Mesenchymal stem cell (in vitro differentiated cells and primary cell): Measurements from ENCODE around the gene GPBAR1.
A peak's percentile ranks its signal among the peaks of the same experiment; 100 is the strongest.

Source experiments
- DNase-seq: peaks from one replicate; pipeline ENCODE4 v3.0.0-alpha.2; 2013
- H2AFZ ChIP-seq: one replicate; pipeline ENCODE4 v1.6.1; 2013; ENCODE audit warnings: low read depth, mild to moderate bottlenecking, control low read depth, inconsistent platforms, low read length, moderate library complexity
- H2AK5ac ChIP-seq: 2 replicates; pipeline ENCODE4 v1.6.1; 2013; ENCODE audit warnings: low read length, moderate library complexity, mild to moderate bottlenecking, inconsistent platforms; ENCODE audit not compliant: severe bottlenecking
- H2BK120ac ChIP-seq: one replicate; pipeline ENCODE4 v1.6.1; 2013; ENCODE audit warnings: low read depth, mild to moderate bottlenecking, inconsistent platforms, low read length, moderate library complexity
- H2BK12ac ChIP-seq, 2 experiments: one replicate each; pipeline ENCODE4 v1.6.1; 2013; ENCODE audit warnings: inconsistent platforms in 2 of 2, low read length in 2 of 2, mild to moderate bottlenecking in 2 of 2, moderate library complexity in 2 of 2, control low read depth in 1 of 2
- H2BK15ac ChIP-seq: one replicate; pipeline ENCODE4 v1.6.1; 2013; ENCODE audit warnings: mild to moderate bottlenecking, low read depth, inconsistent platforms; ENCODE audit not compliant: poor library complexity, severe bottlenecking
- H2BK5ac ChIP-seq: 2 replicates; pipeline ENCODE4 v1.6.1; 2013; ENCODE audit warnings: low read depth, mild to moderate bottlenecking, low read length, control low read depth, inconsistent platforms; ENCODE audit not compliant: poor library complexity, severe bottlenecking
- H3K14ac ChIP-seq, 2 experiments: one replicate each; pipeline ENCODE4 v1.6.1; 2013; ENCODE audit warnings: inconsistent platforms in 2 of 2, low read length in 2 of 2, control low read depth in 1 of 2, mild to moderate bottlenecking in 1 of 2, moderate library complexity in 1 of 2
- H3K18ac ChIP-seq, 2 experiments: one replicate each; pipeline ENCODE4 v1.6.1; 2013; ENCODE audit warnings: inconsistent platforms in 2 of 2, low read length in 2 of 2, control low read depth in 1 of 2, low read depth in 1 of 2, mild to moderate bottlenecking in 1 of 2
- H3K23ac ChIP-seq, 2 experiments: one replicate each; pipeline ENCODE4 v1.6.1; 2013; ENCODE audit warnings: inconsistent platforms in 2 of 2, low read length in 2 of 2, mild to moderate bottlenecking in 2 of 2, moderate library complexity in 2 of 2, control low read depth in 1 of 2
- H3K27ac ChIP-seq: 2 replicates; pipeline ENCODE4 v1.5.1; 2013; ENCODE audit warnings: mild to moderate bottlenecking, moderate library complexity, low read length, control low read depth, inconsistent platforms; ENCODE audit not compliant: poor library complexity, severe bottlenecking
- H3K27me3 ChIP-seq, 2 experiments: 2 replicates each; pipeline versions ENCODE4 v1.6.1 to v1.7.0; 2013; ENCODE audit warnings: low read length in 2 of 2, mild to moderate bottlenecking in 2 of 2, moderate library complexity in 2 of 2, control low read depth in 1 of 2, inconsistent platforms in 1 of 2; ENCODE audit not compliant: control insufficient read depth in 1 of 2, insufficient read depth in 1 of 2
- H3K36me3 ChIP-seq, 2 experiments: 2 replicates each; pipeline versions ENCODE4 v1.6.1 to v1.7.0; 2013; ENCODE audit warnings: low read length in 2 of 2, control low read depth in 1 of 2, inconsistent platforms in 1 of 2, low read depth in 1 of 2, mild to moderate bottlenecking in 1 of 2; ENCODE audit not compliant: insufficient read depth in 2 of 2, control insufficient read depth in 1 of 2
- H3K4ac ChIP-seq, 2 experiments: one replicate each; pipeline ENCODE4 v1.6.1; 2013; ENCODE audit warnings: inconsistent platforms in 2 of 2, low read length in 2 of 2, mild to moderate bottlenecking in 2 of 2, moderate library complexity in 2 of 2, control low read depth in 1 of 2, low read depth in 1 of 2
- H3K4me1 ChIP-seq: 2 replicates; pipeline ENCODE4 v1.6.1; 2013; ENCODE audit warnings: low read depth, low read length, control low read depth; ENCODE audit not compliant: control insufficient read depth, insufficient read depth
- H3K4me2 ChIP-seq: 2 replicates; pipeline ENCODE4 v1.6.1; 2013; ENCODE audit warnings: low read length, mild to moderate bottlenecking, inconsistent platforms; ENCODE audit not compliant: poor library complexity, severe bottlenecking
- H3K4me3 ChIP-seq, 2 experiments: 2 replicates each; pipeline versions ENCODE4 v1.5.1 to v1.7.0; 2013; ENCODE audit warnings: low read length in 2 of 2, mild to moderate bottlenecking in 2 of 2, control low read depth in 1 of 2, low read depth in 1 of 2; ENCODE audit not compliant: insufficient read depth in 1 of 2
- H3K79me1 ChIP-seq: replicated peaks from 2 replicates; pipeline ENCODE4 v1.6.1; 2013; ENCODE audit warnings: mild to moderate bottlenecking, control low read depth, low read length, inconsistent platforms; ENCODE audit not compliant: poor library complexity, severe bottlenecking
- H3K9ac ChIP-seq: 2 replicates; pipeline ENCODE4 v1.7.0; 2013; ENCODE audit warnings: mild to moderate bottlenecking, low read length, moderate library complexity
- H3K9me3 ChIP-seq: 2 replicates; pipeline ENCODE4 v1.7.0; 2013; ENCODE audit warnings: mild to moderate bottlenecking, low read length; ENCODE audit not compliant: control insufficient read depth
- H4K8ac ChIP-seq: one replicate; pipeline ENCODE4 v1.6.1; 2013; ENCODE audit warnings: inconsistent platforms, mild to moderate bottlenecking, low read length, moderate library complexity
- H4K91ac ChIP-seq: one replicate; pipeline ENCODE4 v1.6.1; 2013; ENCODE audit warnings: mild to moderate bottlenecking, low read length, inconsistent platforms
- WGBS: methylation state at CpG from one replicate; pipeline ENCODE4 v1.1.7; 2013; ENCODE audit warnings: mixed read lengths; 5-methylcytosine and 5-hydroxymethylcytosine counted together

The GPBAR1 gene

DNA sequence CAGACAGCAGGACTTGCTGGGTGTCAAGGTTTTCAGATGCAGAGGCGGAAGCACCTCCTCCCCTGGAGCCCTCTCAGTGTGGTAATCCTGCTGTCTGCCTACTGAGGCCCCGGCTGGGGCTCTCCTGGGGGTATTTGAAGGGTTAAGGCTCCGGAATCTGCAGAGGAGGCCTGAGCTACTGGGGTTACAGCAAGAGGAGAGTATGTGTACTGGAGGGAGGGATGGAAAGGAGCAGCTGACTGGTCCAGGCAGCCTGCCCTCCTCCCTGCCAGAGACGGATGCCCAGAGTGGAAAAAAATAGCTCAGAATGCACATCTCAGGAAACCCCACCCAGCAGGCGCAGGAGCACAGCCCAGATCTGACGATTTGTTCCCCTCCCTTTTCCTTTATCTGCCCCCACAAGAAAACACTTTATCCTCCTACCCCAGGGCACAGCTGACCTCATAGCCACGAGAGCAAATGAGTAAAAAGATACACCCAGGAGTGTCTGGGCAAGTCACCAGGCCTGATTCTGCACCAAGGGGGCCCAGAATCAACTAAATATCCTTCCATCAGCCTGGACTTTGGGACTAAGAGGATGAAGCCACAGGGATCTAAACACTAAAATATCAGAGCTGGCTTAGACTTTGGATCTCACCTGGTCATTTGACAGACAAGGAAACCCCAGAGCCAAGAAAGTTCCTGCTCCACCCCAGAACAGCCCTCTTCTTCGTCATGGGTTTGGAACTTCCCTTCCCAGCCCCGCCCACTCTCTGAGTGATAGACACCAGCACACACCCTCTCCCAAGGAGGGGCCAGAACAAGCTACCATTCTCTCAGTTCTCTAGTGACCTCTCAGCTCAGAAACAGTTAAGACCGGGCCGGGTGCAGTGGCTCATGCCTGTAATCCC is 26.0 kb downstream of the GPBAR1 start:
- Histone ChIP-seq H3K18ac (peak overlapping the region; percentile 79 to 88), H3K27ac (peak overlapping the region; percentile 97), H3K14ac (no peak overlapping the region), H3K79me1 (peaks cover 19% of the 10 kb centered on the region), H3K4me2 (peak overlapping the region; percentile 54), H2BK120ac (no peak overlapping the region), H4K91ac (peak overlapping the region; percentile 96), H2BK5ac (no peak overlapping the region), H3K9ac (peak overlapping the region; percentile 93), H3K4ac (peak overlapping the region; percentile 85 to 88), H2BK12ac (peak overlapping the region; percentile 29 to 93), H3K4me3 (peak overlapping the region in 1 of 2 experiments; percentile 84), H3K27me3 (no peaks in the 10 kb centered on the region), H3K4me1 (peaks cover 63% of the 10 kb centered on the region), H2AFZ (no peak overlapping the region), H3K23ac (no peak overlapping the region), H3K9me3 (no peaks in the 10 kb centered on the region), H2AK5ac (peak overlapping the region; percentile 97), H2BK15ac (peak overlapping the region; percentile 100), H4K8ac (peak overlapping the region; percentile 78), H3K36me3 (peaks cover under 1 to 18% of the 10 kb centered on the region in 2 experiments)
- DNase-seq: peak; percentile 98
- 5% methylated on average over 11 of the region's 11 CpGs for WGBS

- H3K4me1 ChIP-seq: peaks cover 44% of the 10 kb centered on the region
- no peak overlapping the region for H3K23ac ChIP-seq
- peak overlapping the region in 1 of 2 experiments; percentile 96 for H3K4me3 ChIP-seq
- no peak overlapping the region for H3K27ac ChIP-seq
- no peak overlapping the region for H2BK5ac ChIP-seq
- peak overlapping the region; percentile 38 for H3K4me2 ChIP-seq
- 32% methylated on average over 4 of the region's 6 CpGs for WGBS
- H2AK5ac ChIP-seq: peak overlapping the region; percentile 89
- H4K91ac ChIP-seq: peak overlapping the region; percentile 21
- peaks cover 0 to 5% of the 10 kb centered on the region in 2 experiments for H3K36me3 ChIP-seq
- H2BK12ac ChIP-seq: peak overlapping the region; percentile 38 to 46
- peak overlapping the region in 1 of 2 experiments; percentile 32 for H3K4ac ChIP-seq
- H2AFZ ChIP-seq: no peak overlapping the region
- peak overlapping the region; percentile 54 to 56 for H3K18ac ChIP-seq
- H4K8ac ChIP-seq: peak overlapping the region; percentile 48
- DNase-seq: peak; percentile 82
- H3K79me1 ChIP-seq: peaks cover 15% of the 10 kb centered on the region
- no peaks in the 10 kb centered on the region for H3K9me3 ChIP-seq
- no peak overlapping the region for H2BK120ac ChIP-seq
- H3K9ac ChIP-seq: peak overlapping the region; percentile 96
- H3K27me3 ChIP-seq: no peaks in the 10 kb centered on the region
- H3K14ac ChIP-seq: no peak overlapping the region
- no peak overlapping the region for H2BK15ac ChIP-seq
Observed at GRCh38 chr2:218289639-218290315, 29.0 kb downstream of the GPBAR1 start.

- no peak overlapping the region for H2BK120ac ChIP-seq
- H3K79me1 ChIP-seq: peaks cover 15% of the 10 kb centered on the region
- peaks cover 0 to 2% of the 10 kb centered on the region in 2 experiments for H3K36me3 ChIP-seq
- H3K23ac ChIP-seq: peak overlapping the region in 1 of 2 experiments; percentile 46
- H2AFZ ChIP-seq: no peak overlapping the region
- H2BK12ac ChIP-seq: peak overlapping the region; percentile 11 to 67
- H3K27me3 ChIP-seq: no peaks in the 10 kb centered on the region
- H3K4me1 ChIP-seq: peaks cover 39% of the 10 kb centered on the region
- no peak overlapping the region for H2BK5ac ChIP-seq
- DNase-seq: no peak
- no peaks in the 10 kb centered on the region for H3K9me3 ChIP-seq
- peak overlapping the region; percentile 13 for H2AK5ac ChIP-seq
- H4K91ac ChIP-seq: peak overlapping the region; percentile 18
- peak overlapping the region in 1 of 2 experiments; percentile 96 for H3K4me3 ChIP-seq
- 86% methylated on average over 12 of the region's 12 CpGs for WGBS
- peak overlapping the region in 1 of 2 experiments; percentile 64 for H3K18ac ChIP-seq
- H3K4me2 ChIP-seq: peak overlapping the region; percentile 79
- peak overlapping the region; percentile 96 for H3K9ac ChIP-seq
- peak overlapping the region; percentile 9 to 89 for H3K4ac ChIP-seq
- peak overlapping the region; percentile 13 for H3K27ac ChIP-seq
- no peak overlapping the region for H4K8ac ChIP-seq
- H3K14ac ChIP-seq: no peak overlapping the region
- peak overlapping the region; percentile 29 for H2BK15ac ChIP-seq
Observed at GRCh38 chr2:218290316-218291261, 29.8 kb downstream of the GPBAR1 start.
